WTC11 (cell line): ENCODE measurements around the gene OVOL2. TPM values are rescaled to one million over a fixed set of nuclear protein-coding genes. Genes with fewer than 3 reads are reported as not detected.

ENCODE experiments used
- ATAC-seq: fragments of 200-7000 bp; cut with Tn5 transposase; 2 replicates; pipeline ENCODE4 v1.10.0; 2021; ENCODE audit warnings: mild to moderate bottlenecking, moderate library complexity
- CTCF ChIA-PET: fragments of 300-600 bp; sonication (Branson Sonifier 250); formaldehyde crosslinking; loops from one replicate; lab custom pipeline; 2021; ENCODE audit warnings: antibody characterized with exemption; lab: Charles Lee
- POLR2A ChIA-PET: fragments of 350-600 bp; sonication (Branson Sonifier 250); formaldehyde crosslinking; loops from one replicate; lab custom pipeline; 2021; ENCODE audit warnings: antibody characterized with exemption; lab: Charles Lee
- DNase-seq: peaks from one replicate; pipeline ENCODE4 v3.0.0; 2021; ENCODE audit warnings: low spot score
- H3K27ac Mint-ChIP-seq: 2 replicates; pipeline ENCODE4 v1.8.0; 2021; ENCODE audit warnings: mixed read lengths
- H3K27me3 Mint-ChIP-seq: 2 replicates; pipeline ENCODE4 v1.8.0; 2021; ENCODE audit warnings: low read depth, mild to moderate bottlenecking, moderate library complexity, mixed read lengths
- H3K36me3 Mint-ChIP-seq: 2 replicates; pipeline ENCODE4 v1.8.0; 2021; ENCODE audit warnings: mixed read lengths
- H3K4me1 Mint-ChIP-seq: 2 replicates; pipeline ENCODE4 v1.8.0; 2022; ENCODE audit warnings: mixed read lengths
- H3K4me3 Mint-ChIP-seq: 2 replicates; pipeline ENCODE4 v1.8.0; 2021; ENCODE audit warnings: mild to moderate bottlenecking, moderate library complexity, mixed read lengths
- H3K9me3 Mint-ChIP-seq: 2 replicates; pipeline ENCODE4 v1.8.0; 2021; ENCODE audit warnings: mixed read lengths
- EMX1 ChIP-seq: fragments of 250-450 bp; sonication (Bioruptor Pico); IDR thresholded peaks from 2 replicates; pipeline ENCODE4 v1.8.0; 2021; ENCODE audit warnings: mild to moderate bottlenecking
- FOXJ3 ChIP-seq: sonication (generic); formaldehyde crosslinking; IDR thresholded peaks from 2 replicates; pipeline ENCODE4 v1.9.0; 2021; ENCODE audit warnings: missing genetic modification reagents, mild to moderate bottlenecking, borderline replicate concordance
- FOXK1 ChIP-seq: sonication (generic); formaldehyde crosslinking; IDR thresholded peaks from 2 replicates; pipeline ENCODE4 v1.8.0; 2022; ENCODE audit warnings: mild to moderate bottlenecking, moderate library complexity, missing genetic modification reagents
- JAZF1 ChIP-seq: fragments of 250-450 bp; sonication (Bioruptor Pico); IDR thresholded peaks from 2 replicates; pipeline ENCODE4 v1.9.0; 2021; ENCODE audit warnings: moderate library complexity, mild to moderate bottlenecking, inconsistent platforms
- JUN ChIP-seq: sonication (generic); formaldehyde crosslinking; IDR thresholded peaks from 2 replicates; pipeline ENCODE4 v1.8.0; 2023; ENCODE audit warnings: mild to moderate bottlenecking, missing genetic modification reagents
- KAT7 ChIP-seq: sonication (generic); formaldehyde crosslinking; IDR thresholded peaks from 2 replicates; pipeline ENCODE4 v1.8.1; 2023; ENCODE audit warnings: missing genetic modification reagents, mild to moderate bottlenecking, borderline replicate concordance
- NR2C2 ChIP-seq: sonication (generic); formaldehyde crosslinking; IDR thresholded peaks from 2 replicates; pipeline ENCODE4 v1.8.0; 2022; ENCODE audit warnings: mild to moderate bottlenecking, missing genetic modification reagents
- SOX15 ChIP-seq: fragments of 250-450 bp; sonication (Bioruptor Pico); IDR thresholded peaks from 2 replicates; pipeline ENCODE4 v1.9.0; 2021; ENCODE audit warnings: mild to moderate bottlenecking
- TCF7 ChIP-seq: sonication (generic); formaldehyde crosslinking; IDR thresholded peaks from 2 replicates; pipeline ENCODE4 v1.8.0; 2022; ENCODE audit warnings: mild to moderate bottlenecking, low read depth, missing genetic modification reagents, moderate library complexity
- TEAD1 ChIP-seq: sonication (generic); formaldehyde crosslinking; IDR thresholded peaks from 2 replicates; pipeline ENCODE4 v1.8.0; 2022; ENCODE audit warnings: mild to moderate bottlenecking, missing genetic modification reagents
- ZNF263 ChIP-seq: sonication (generic); formaldehyde crosslinking; IDR thresholded peaks from 2 replicates; pipeline ENCODE4 v1.8.1; 2022; ENCODE audit warnings: low read depth, mild to moderate bottlenecking, moderate library complexity, missing genetic modification reagents
- total RNA-seq: library from RNA; stranded (reverse); gene quantifications from 3 replicates; pipeline ENCODE4 v1.2.3, GENCODE V29; 2021
- TF ChIP-seq, protein P1 (sequence below): sonication (generic); formaldehyde crosslinking; IDR thresholded peaks from 2 replicates; pipeline ENCODE4 v1.8.0; 2023; ENCODE audit warnings: missing genetic modification reagents, mild to moderate bottlenecking, borderline replicate concordance
- TF ChIP-seq, protein P2 (sequence below): fragments of 250-450 bp; sonication (Bioruptor Pico); IDR thresholded peaks from 2 replicates; pipeline ENCODE4 v2.1.2; 2022; ENCODE audit warnings: mild to moderate bottlenecking, moderate library complexity
- TF ChIP-seq, protein P3 (sequence below): sonication (generic); formaldehyde crosslinking; IDR thresholded peaks from 2 replicates; pipeline ENCODE4 v1.8.0; 2022; ENCODE audit warnings: mild to moderate bottlenecking, missing genetic modification reagents
- TF ChIP-seq, protein P4 (sequence below): sonication (generic); formaldehyde crosslinking; IDR thresholded peaks from 2 replicates; pipeline ENCODE4 v1.8.1; 2022; ENCODE audit warnings: mild to moderate bottlenecking, missing genetic modification reagents, moderate library complexity, borderline replicate concordance
- TF ChIP-seq, protein P5 (sequence below): sonication (generic); formaldehyde crosslinking; IDR thresholded peaks from 2 replicates; pipeline ENCODE4 v1.8.1; 2023; ENCODE audit warnings: mild to moderate bottlenecking, missing genetic modification reagents, moderate library complexity
- TF ChIP-seq, protein P6 (sequence below): sonication (generic); formaldehyde crosslinking; IDR thresholded peaks from 2 replicates; pipeline ENCODE4 v1.8.1; 2023; ENCODE audit warnings: mild to moderate bottlenecking, missing genetic modification reagents, borderline replicate concordance
- TF ChIP-seq, protein P7 (sequence below): sonication (generic); formaldehyde crosslinking; IDR thresholded peaks from 2 replicates; pipeline ENCODE4 v1.8.0; 2022; ENCODE audit warnings: mild to moderate bottlenecking, missing genetic modification reagents
- TF ChIP-seq, protein P8 (sequence below): sonication (generic); formaldehyde crosslinking; IDR thresholded peaks from 2 replicates; pipeline ENCODE4 v1.8.0; 2022; ENCODE audit warnings: mild to moderate bottlenecking, missing genetic modification reagents
- TF ChIP-seq, protein P9 (sequence below): fragments of 250-450 bp; sonication (Bioruptor Pico); IDR thresholded peaks from 2 replicates; pipeline ENCODE4 v1.9.0; 2021; ENCODE audit warnings: mild to moderate bottlenecking

The OVOL2 gene
- total RNA-seq, 1 experiment from 2014 or later: 9.8 TPM

DNA sequence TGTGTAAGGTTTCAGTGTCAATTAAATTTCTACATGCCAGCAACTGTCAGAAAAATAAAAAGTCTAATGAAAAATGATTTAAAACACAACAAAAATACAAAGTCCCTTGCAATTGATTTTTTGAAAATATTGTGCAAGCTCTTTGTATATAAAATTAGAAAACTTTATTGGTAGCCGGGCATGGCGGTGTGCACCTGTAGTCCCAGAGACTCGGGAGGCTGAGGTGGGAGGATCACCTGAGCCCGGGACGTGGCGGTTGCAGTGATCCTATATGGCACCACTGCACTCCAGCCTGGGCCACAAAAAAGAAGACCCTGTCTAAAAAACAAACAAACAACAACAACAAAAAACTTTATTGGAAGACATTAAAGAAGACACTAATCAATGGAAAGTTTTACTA is 6.0 kb upstream of the OVOL2 start (continued):
- TF ChIP-seq, protein P1, sequence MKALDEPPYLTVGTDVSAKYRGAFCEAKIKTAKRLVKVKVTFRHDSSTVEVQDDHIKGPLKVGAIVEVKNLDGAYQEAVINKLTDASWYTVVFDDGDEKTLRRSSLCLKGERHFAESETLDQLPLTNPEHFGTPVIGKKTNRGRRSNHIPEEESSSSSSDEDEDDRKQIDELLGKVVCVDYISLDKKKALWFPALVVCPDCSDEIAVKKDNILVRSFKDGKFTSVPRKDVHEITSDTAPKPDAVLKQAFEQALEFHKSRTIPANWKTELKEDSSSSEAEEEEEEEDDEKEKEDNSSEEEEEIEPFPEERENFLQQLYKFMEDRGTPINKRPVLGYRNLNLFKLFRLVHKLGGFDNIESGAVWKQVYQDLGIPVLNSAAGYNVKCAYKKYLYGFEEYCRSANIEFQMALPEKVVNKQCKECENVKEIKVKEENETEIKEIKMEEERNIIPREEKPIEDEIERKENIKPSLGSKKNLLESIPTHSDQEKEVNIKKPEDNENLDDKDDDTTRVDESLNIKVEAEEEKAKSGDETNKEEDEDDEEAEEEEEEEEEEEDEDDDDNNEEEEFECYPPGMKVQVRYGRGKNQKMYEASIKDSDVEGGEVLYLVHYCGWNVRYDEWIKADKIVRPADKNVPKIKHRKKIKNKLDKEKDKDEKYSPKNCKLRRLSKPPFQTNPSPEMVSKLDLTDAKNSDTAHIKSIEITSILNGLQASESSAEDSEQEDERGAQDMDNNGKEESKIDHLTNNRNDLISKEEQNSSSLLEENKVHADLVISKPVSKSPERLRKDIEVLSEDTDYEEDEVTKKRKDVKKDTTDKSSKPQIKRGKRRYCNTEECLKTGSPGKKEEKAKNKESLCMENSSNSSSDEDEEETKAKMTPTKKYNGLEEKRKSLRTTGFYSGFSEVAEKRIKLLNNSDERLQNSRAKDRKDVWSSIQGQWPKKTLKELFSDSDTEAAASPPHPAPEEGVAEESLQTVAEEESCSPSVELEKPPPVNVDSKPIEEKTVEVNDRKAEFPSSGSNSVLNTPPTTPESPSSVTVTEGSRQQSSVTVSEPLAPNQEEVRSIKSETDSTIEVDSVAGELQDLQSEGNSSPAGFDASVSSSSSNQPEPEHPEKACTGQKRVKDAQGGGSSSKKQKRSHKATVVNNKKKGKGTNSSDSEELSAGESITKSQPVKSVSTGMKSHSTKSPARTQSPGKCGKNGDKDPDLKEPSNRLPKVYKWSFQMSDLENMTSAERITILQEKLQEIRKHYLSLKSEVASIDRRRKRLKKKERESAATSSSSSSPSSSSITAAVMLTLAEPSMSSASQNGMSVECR (CRISPR knock-in tag): no peak
- TF ChIP-seq KAT7 (CRISPR knock-in tag) (no peak), EMX1 (CRISPR knock-in tag) (no peak)

DNA sequence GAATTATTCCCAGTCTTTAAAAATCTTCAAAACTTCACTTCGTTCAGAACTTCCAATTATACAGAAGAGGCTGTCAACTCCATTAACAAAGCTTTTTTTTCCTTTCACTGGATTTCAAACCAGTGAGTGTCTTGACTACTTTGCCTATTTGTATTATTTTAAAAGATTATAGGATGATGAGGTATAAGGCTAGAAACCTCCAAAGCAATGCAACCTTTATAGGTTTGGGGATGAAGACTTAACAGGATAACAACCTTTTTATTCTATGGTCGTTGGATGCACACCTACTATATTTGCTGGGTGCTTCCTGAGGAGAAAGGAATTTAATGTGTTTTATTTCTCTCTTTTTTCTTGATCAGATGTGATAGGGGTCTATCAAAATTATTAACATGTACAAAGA is 1.9 kb upstream of the OVOL2 start:
- CTCF ChIA-PET: no interaction called here
- H3K27me3 Mint-ChIP-seq: peaks cover 33% of the 10 kb centered on the region
- no peaks in the 10 kb centered on the region for H3K36me3 Mint-ChIP-seq
- H3K4me1 Mint-ChIP-seq: peaks cover 29% of the 10 kb centered on the region
- no peaks in the 10 kb centered on the region for H3K9me3 Mint-ChIP-seq
- POLR2A ChIA-PET: no interaction called here
- H3K27ac Mint-ChIP-seq: no peak overlapping the region
- ATAC-seq (no peak), DNase-seq (no peak)
- peak overlapping the region; percentile 73 for H3K4me3 Mint-ChIP-seq
- TF ChIP-seq, protein P2, sequence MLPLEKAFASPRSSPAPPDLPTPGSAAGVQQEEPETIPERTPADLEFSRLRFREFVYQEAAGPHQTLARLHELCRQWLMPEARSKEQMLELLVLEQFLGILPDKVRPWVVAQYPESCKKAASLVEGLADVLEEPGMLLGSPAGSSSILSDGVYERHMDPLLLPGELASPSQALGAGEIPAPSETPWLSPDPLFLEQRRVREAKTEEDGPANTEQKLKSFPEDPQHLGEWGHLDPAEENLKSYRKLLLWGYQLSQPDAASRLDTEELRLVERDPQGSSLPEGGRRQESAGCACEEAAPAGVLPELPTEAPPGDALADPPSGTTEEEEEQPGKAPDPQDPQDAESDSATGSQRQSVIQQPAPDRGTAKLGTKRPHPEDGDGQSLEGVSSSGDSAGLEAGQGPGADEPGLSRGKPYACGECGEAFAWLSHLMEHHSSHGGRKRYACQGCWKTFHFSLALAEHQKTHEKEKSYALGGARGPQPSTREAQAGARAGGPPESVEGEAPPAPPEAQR (CRISPR knock-in tag): no peak
- no peak for TF ChIP-seq ZNF263 (CRISPR knock-in tag)
- TF ChIP-seq, protein P3, sequence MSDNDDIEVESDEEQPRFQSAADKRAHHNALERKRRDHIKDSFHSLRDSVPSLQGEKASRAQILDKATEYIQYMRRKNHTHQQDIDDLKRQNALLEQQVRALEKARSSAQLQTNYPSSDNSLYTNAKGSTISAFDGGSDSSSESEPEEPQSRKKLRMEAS (CRISPR knock-in tag): no peak
- TF ChIP-seq FOXJ3 (CRISPR knock-in tag): no peak
- no peak for TF ChIP-seq NR2C2
- TF ChIP-seq, protein P4, sequence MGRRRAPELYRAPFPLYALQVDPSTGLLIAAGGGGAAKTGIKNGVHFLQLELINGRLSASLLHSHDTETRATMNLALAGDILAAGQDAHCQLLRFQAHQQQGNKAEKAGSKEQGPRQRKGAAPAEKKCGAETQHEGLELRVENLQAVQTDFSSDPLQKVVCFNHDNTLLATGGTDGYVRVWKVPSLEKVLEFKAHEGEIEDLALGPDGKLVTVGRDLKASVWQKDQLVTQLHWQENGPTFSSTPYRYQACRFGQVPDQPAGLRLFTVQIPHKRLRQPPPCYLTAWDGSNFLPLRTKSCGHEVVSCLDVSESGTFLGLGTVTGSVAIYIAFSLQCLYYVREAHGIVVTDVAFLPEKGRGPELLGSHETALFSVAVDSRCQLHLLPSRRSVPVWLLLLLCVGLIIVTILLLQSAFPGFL (CRISPR knock-in tag): no peak
- TF ChIP-seq FOXK1 (CRISPR knock-in tag): no peak
- TF ChIP-seq, protein P5, sequence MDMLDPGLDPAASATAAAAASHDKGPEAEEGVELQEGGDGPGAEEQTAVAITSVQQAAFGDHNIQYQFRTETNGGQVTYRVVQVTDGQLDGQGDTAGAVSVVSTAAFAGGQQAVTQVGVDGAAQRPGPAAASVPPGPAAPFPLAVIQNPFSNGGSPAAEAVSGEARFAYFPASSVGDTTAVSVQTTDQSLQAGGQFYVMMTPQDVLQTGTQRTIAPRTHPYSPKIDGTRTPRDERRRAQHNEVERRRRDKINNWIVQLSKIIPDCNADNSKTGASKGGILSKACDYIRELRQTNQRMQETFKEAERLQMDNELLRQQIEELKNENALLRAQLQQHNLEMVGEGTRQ (CRISPR knock-in tag): no peak
- no peak for TF ChIP-seq JUN (CRISPR knock-in tag)
- TF ChIP-seq, protein P6, sequence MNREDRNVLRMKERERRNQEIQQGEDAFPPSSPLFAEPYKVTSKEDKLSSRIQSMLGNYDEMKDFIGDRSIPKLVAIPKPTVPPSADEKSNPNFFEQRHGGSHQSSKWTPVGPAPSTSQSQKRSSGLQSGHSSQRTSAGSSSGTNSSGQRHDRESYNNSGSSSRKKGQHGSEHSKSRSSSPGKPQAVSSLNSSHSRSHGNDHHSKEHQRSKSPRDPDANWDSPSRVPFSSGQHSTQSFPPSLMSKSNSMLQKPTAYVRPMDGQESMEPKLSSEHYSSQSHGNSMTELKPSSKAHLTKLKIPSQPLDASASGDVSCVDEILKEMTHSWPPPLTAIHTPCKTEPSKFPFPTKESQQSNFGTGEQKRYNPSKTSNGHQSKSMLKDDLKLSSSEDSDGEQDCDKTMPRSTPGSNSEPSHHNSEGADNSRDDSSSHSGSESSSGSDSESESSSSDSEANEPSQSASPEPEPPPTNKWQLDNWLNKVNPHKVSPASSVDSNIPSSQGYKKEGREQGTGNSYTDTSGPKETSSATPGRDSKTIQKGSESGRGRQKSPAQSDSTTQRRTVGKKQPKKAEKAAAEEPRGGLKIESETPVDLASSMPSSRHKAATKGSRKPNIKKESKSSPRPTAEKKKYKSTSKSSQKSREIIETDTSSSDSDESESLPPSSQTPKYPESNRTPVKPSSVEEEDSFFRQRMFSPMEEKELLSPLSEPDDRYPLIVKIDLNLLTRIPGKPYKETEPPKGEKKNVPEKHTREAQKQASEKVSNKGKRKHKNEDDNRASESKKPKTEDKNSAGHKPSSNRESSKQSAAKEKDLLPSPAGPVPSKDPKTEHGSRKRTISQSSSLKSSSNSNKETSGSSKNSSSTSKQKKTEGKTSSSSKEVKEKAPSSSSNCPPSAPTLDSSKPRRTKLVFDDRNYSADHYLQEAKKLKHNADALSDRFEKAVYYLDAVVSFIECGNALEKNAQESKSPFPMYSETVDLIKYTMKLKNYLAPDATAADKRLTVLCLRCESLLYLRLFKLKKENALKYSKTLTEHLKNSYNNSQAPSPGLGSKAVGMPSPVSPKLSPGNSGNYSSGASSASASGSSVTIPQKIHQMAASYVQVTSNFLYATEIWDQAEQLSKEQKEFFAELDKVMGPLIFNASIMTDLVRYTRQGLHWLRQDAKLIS (CRISPR knock-in tag): no peak
- TF ChIP-seq, protein P7, sequence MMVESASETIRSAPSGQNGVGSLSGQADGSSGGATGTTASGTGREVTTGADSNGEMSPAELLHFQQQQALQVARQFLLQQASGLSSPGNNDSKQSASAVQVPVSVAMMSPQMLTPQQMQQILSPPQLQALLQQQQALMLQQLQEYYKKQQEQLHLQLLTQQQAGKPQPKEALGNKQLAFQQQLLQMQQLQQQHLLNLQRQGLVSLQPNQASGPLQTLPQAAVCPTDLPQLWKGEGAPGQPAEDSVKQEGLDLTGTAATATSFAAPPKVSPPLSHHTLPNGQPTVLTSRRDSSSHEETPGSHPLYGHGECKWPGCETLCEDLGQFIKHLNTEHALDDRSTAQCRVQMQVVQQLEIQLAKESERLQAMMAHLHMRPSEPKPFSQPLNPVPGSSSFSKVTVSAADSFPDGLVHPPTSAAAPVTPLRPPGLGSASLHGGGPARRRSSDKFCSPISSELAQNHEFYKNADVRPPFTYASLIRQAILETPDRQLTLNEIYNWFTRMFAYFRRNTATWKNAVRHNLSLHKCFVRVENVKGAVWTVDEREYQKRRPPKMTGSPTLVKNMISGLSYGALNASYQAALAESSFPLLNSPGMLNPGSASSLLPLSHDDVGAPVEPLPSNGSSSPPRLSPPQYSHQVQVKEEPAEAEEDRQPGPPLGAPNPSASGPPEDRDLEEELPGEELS: no peak
- no peak for TF ChIP-seq TCF7 (CRISPR knock-in tag)
- TF ChIP-seq, protein P8, sequence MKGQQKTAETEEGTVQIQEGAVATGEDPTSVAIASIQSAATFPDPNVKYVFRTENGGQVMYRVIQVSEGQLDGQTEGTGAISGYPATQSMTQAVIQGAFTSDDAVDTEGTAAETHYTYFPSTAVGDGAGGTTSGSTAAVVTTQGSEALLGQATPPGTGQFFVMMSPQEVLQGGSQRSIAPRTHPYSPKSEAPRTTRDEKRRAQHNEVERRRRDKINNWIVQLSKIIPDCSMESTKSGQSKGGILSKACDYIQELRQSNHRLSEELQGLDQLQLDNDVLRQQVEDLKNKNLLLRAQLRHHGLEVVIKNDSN (CRISPR knock-in tag): no peak
- no peak for TF ChIP-seq SOX15 (CRISPR knock-in tag)
- no peak for TF ChIP-seq JAZF1
- TF ChIP-seq, protein P9, sequence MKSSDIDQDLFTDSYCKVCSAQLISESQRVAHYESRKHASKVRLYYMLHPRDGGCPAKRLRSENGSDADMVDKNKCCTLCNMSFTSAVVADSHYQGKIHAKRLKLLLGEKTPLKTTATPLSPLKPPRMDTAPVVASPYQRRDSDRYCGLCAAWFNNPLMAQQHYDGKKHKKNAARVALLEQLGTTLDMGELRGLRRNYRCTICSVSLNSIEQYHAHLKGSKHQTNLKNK (CRISPR knock-in tag): no peak
- no peak for TF ChIP-seq TEAD1 (CRISPR knock-in tag)
